Measurements from ENCODE around the gene PIM3.

PIM3 gene

GRCh38 chr22:49994361-49995040 lies 33.9 kb downstream of the PIM3 start:
- Histone ChIP-seq H3K9ac (ENCODE audit: low read depth, low read length) (no peak overlapping the region), H3K4me1 (ENCODE audit: insufficient read depth, low read length) (no peaks in the 10 kb centered on the region)

GRCh38 chr22:49995041-49995360 lies 34.4 kb downstream of the PIM3 start:
- H3K36me3 ChIP-seq (ENCODE audit: insufficient read depth, low read depth, low read length): no peaks in the 10 kb centered on the region
- H3K4me1 ChIP-seq (ENCODE audit: insufficient read depth, low read length): no peaks in the 10 kb centered on the region
- H3K27ac ChIP-seq (ENCODE audit: low read length): no peak overlapping the region
- 0 out of 2 replicates have a peak, but pooled peaks cover 7% of the 10 kb centered on the region for H3K9me3 ChIP-seq (ENCODE audit: insufficient read depth, low read depth, low read length)
- no peak overlapping the region for H3K4me3 ChIP-seq (ENCODE audit: low read length)
- no peak overlapping the region for H3K9ac ChIP-seq (ENCODE audit: low read depth, low read length)
- H3K27me3 ChIP-seq (ENCODE audit: insufficient read depth, low read length): peaks cover 9% of the 10 kb centered on the region

More at GRCh38 chr22:49994361-49995040, 33.9 kb downstream of the PIM3 start:
- Histone ChIP-seq H3K27ac (ENCODE audit: low read length) (no peak overlapping the region), H3K4me3 (ENCODE audit: low read length) (no peak overlapping the region), H3K36me3 (ENCODE audit: insufficient read depth, low read depth, low read length) (no peaks in the 10 kb centered on the region), H3K27me3 (ENCODE audit: insufficient read depth, low read length) (peaks cover 5% of the 10 kb centered on the region; the same call in 1 of the 2 replicates), H3K9me3 (ENCODE audit: insufficient read depth, low read depth, low read length) (0 out of 2 replicates have a peak, but pooled peaks cover 7% of the 10 kb centered on the region)

DNA sequence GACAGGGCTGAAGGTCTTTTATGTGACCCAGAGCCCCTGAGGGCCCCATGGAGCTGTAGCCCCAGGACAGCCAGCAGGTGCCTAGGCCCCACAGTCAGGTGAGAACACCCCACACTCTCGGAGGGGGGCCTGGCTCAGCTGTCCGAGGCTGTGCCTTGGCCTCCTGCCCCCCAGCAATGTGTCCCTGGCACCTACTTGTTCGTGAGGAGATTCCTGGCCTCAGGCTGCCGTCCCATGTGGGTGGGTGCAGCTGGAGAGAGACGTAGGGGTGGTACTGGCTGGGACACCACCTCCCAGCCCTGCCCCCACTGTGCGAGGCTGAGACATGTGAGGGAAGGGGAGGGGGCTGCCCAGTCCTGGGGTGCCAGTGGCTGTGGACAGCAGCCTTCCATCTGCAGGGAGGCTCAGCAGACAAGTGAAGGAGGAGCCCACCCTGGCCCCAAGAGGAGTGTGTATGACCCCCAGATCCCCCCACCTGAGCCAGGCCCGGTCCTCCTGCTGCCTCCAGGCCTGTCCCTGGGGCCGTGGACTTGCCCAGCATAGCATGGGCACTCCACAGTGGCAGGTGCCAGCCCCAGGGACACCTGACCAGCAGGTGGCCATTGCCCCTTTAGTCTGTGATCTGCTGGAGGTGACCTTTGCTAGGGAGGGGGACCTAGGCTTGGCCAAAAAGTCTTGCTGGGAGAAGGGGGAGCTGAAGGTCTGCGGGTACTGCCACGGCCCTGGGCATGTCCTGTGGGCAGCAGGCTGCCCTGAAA lies 35.0 kb downstream of the PIM3 start:
- Histone ChIP-seq H3K4me3 (ENCODE audit: low read length) (no peak overlapping the region), H3K9me3 (ENCODE audit: insufficient read depth, low read depth, low read length) (0 out of 2 replicates have a peak, but pooled peaks cover 7% of the 10 kb centered on the region), H3K36me3 (ENCODE audit: insufficient read depth, low read depth, low read length) (no peaks in the 10 kb centered on the region), H3K27me3 (ENCODE audit: insufficient read depth, low read length) (peaks cover 15% of the 10 kb centered on the region), H3K4me1 (ENCODE audit: insufficient read depth, low read length) (no peaks in the 10 kb centered on the region), H3K9ac (ENCODE audit: low read depth, low read length) (no peak overlapping the region), H3K27ac (ENCODE audit: low read length) (no peak overlapping the region)

GRCh38 chr22:49996119-49996517 lies 35.5 kb downstream of the PIM3 start:
- H3K4me1 ChIP-seq (ENCODE audit: insufficient read depth, low read length): no peaks in the 10 kb centered on the region
- H3K27me3 ChIP-seq (ENCODE audit: insufficient read depth, low read length): peaks cover 21% of the 10 kb centered on the region
- no peak overlapping the region for H3K9ac ChIP-seq (ENCODE audit: low read depth, low read length)
- H3K36me3 ChIP-seq (ENCODE audit: insufficient read depth, low read depth, low read length): no peaks in the 10 kb centered on the region
- no peak overlapping the region for H3K4me3 ChIP-seq (ENCODE audit: low read length)
- H3K9me3 ChIP-seq (ENCODE audit: insufficient read depth, low read depth, low read length): 0 out of 2 replicates have a peak, but pooled peaks cover 3% of the 10 kb centered on the region
- H3K27ac ChIP-seq (ENCODE audit: low read length): no peak overlapping the region

DNA sequence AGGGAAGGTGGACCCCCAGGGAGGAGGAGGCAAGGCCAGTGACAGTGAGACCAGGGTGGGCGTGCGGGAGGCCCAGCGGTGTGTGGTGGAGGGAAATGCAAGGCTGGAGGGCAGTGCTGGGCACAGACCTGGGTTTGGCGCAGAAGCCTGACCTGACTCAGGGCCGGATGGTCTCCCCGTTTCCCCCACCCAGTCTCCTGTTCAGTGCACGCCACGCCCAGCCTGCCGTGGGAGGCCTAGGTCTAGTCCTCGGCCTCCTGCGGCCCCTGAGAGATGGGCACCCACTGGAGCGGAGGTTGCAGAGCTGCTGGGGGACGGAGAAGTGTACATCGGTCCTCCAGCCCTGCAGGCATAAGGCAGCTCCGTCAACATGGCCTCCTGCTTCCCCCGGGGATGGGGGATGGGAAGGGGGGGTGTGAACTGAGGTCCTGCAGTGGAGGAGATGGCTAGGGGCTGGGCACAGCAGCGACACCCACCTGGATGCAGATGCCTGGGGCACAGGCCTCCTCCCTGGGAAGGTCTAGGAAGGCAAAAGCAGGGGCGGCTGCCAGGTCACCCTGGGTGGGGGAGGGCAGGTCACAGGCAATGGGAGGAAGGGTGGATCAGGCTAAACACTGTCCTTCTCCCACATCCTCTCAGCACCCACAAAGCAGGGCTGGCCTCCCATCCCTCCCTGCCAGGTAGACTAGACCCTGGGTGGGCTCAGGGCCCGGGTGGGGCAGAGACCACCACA lies 36.1 kb downstream of the PIM3 start:
- Histone ChIP-seq H3K4me1 (ENCODE audit: insufficient read depth, low read length) (no peaks in the 10 kb centered on the region), H3K4me3 (ENCODE audit: low read length) (no peak overlapping the region), H3K36me3 (ENCODE audit: insufficient read depth, low read depth, low read length) (no peaks in the 10 kb centered on the region), H3K9me3 (ENCODE audit: insufficient read depth, low read depth, low read length) (no peaks in the 10 kb centered on the region), H3K9ac (ENCODE audit: low read depth, low read length) (no peak overlapping the region), H3K27me3 (ENCODE audit: insufficient read depth, low read length) (peaks cover 26% of the 10 kb centered on the region), H3K27ac (ENCODE audit: low read length) (no peak overlapping the region)

- H3K9ac ChIP-seq (ENCODE audit: low read depth, low read length): no peak overlapping the region
- H3K27me3 ChIP-seq (ENCODE audit: insufficient read depth, low read length): peaks cover 28% of the 10 kb centered on the region
- no peaks in the 10 kb centered on the region for H3K9me3 ChIP-seq (ENCODE audit: insufficient read depth, low read depth, low read length)
- H3K4me3 ChIP-seq (ENCODE audit: low read length): no peak overlapping the region
- no peaks in the 10 kb centered on the region for H3K36me3 ChIP-seq (ENCODE audit: insufficient read depth, low read depth, low read length)
- H3K4me1 ChIP-seq (ENCODE audit: insufficient read depth, low read length): no peaks in the 10 kb centered on the region
- no peak overlapping the region for H3K27ac ChIP-seq (ENCODE audit: low read length)
Measured at GRCh38 chr22:49997251-49997599, 36.7 kb downstream of the PIM3 start.

DNA sequence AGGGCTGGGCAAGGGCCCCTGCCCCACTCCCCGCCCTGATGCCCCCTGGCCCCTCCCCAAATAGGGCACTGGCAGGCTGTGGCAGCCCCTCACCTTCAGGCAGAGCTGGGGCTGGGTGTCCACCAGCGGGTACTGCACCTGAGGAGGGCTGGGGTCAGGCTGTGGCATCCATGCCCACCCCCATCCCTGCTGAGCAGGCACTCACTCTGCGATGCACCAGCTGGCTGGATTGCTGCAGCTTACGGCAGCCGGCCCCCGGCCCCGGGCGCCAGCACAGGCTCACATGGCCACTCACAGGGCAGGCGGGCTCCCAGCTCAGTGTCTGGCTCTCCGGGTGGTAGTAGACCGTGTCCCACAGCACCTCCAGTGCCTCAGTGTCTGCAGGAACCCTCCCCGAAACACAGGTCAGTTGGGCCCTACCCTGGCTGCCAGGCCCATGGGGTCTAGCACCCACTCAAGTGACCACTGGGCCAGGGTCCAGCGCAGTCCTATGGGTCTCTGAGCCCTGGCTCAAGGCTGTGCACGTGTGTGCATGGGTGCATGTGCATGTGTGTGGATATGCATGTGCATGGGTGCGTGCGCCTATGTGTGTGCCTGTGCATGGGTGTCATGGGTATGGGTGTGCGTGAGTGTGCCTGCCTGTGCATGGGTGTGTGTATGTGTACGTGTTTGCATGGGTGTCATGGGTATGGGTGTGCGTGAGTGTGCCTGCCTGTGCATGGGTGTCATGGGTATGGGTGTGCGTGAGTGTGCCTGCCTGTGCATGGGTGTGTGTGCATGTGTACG lies 37.6 kb downstream of the PIM3 start:
- Histone ChIP-seq H3K9me3 (ENCODE audit: insufficient read depth, low read depth, low read length) (no peaks in the 10 kb centered on the region), H3K27me3 (ENCODE audit: insufficient read depth, low read length) (peaks cover 28% of the 10 kb centered on the region), H3K36me3 (ENCODE audit: insufficient read depth, low read depth, low read length) (no peaks in the 10 kb centered on the region), H3K4me3 (ENCODE audit: low read length) (no peak overlapping the region), H3K9ac (ENCODE audit: low read depth, low read length) (no peak overlapping the region), H3K4me1 (ENCODE audit: insufficient read depth, low read length) (no peaks in the 10 kb centered on the region), H3K27ac (ENCODE audit: low read length) (no peak overlapping the region)

GRCh38 chr22:49998718-49999062 lies 38.1 kb downstream of the PIM3 start:
- no peak overlapping the region for H3K27ac ChIP-seq (ENCODE audit: low read length)
- no peaks in the 10 kb centered on the region for H3K36me3 ChIP-seq (ENCODE audit: insufficient read depth, low read depth, low read length)
- H3K9me3 ChIP-seq (ENCODE audit: insufficient read depth, low read depth, low read length): no peaks in the 10 kb centered on the region
- H3K27me3 ChIP-seq (ENCODE audit: insufficient read depth, low read length): peaks cover 28% of the 10 kb centered on the region
- no peaks in the 10 kb centered on the region for H3K4me1 ChIP-seq (ENCODE audit: insufficient read depth, low read length)
- H3K4me3 ChIP-seq (ENCODE audit: low read length): peak overlapping the region; percentile 71; the same call in 1 of the 2 replicates
- H3K9ac ChIP-seq (ENCODE audit: low read depth, low read length): no peak overlapping the region; the same call in 1 of the 2 replicates

- peak overlapping the region; percentile 48; the same call in 1 of the 2 replicates for H3K9ac ChIP-seq (ENCODE audit: low read depth, low read length)
- H3K4me3 ChIP-seq (ENCODE audit: low read length): peak overlapping the region; percentile 71
- H3K27me3 ChIP-seq (ENCODE audit: insufficient read depth, low read length): peaks cover 28% of the 10 kb centered on the region
- no peaks in the 10 kb centered on the region for H3K36me3 ChIP-seq (ENCODE audit: insufficient read depth, low read depth, low read length)
- no peaks in the 10 kb centered on the region for H3K4me1 ChIP-seq (ENCODE audit: insufficient read depth, low read length)
- H3K9me3 ChIP-seq (ENCODE audit: insufficient read depth, low read depth, low read length): no peaks in the 10 kb centered on the region
- H3K27ac ChIP-seq (ENCODE audit: low read length): no peak overlapping the region
Measured at GRCh38 chr22:49999063-49999945, 38.7 kb downstream of the PIM3 start.

DNA sequence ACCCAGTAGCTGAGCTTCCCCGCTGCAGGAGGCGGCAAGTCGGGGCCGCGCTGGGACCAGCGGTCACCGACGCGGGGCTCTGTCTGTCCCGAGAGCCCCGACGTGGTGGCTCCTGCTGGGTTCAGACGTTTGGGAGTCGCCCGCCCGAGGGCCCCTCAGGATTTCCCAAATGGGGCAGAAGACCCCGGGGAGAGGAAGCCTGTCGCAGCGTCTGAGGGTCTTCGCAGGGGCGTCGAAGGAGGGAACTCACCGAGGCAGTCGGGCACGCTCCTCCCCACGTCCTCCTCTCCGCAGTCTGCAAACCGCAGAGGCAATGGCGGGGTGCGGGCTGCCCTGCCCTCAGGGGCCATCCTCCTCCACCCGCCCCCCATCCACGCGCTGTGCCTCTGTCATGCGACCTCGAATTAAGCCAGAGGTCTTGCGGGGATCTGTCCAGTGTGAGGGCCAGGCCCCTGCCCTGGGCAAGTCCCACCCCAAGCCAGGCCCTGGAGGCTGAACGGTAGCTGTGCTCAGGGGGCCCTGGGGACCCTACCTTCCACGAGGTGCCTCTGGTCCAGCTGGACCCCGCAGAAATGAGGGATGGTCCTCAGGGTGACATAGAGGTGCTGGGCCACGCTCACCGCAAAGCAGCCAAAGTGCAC lies 39.5 kb downstream of the PIM3 start:
- peak overlapping the region; percentile 49; the same call in 1 of the 2 replicates for H3K4me3 ChIP-seq (ENCODE audit: low read length)
- peaks cover 28% of the 10 kb centered on the region for H3K27me3 ChIP-seq (ENCODE audit: insufficient read depth, low read length)
- H3K27ac ChIP-seq (ENCODE audit: low read length): no peak overlapping the region
- H3K9me3 ChIP-seq (ENCODE audit: insufficient read depth, low read depth, low read length): no peaks in the 10 kb centered on the region
- H3K9ac ChIP-seq (ENCODE audit: low read depth, low read length): no peak overlapping the region
- no peaks in the 10 kb centered on the region for H3K36me3 ChIP-seq (ENCODE audit: insufficient read depth, low read depth, low read length)
- H3K4me1 ChIP-seq (ENCODE audit: insufficient read depth, low read length): no peaks in the 10 kb centered on the region
